Renal cortex interstitium (tissue), 11 donors: Measurements from ENCODE around the gene PCDHGB2. TPM values are rescaled to one million over a fixed set of nuclear protein-coding genes. Genes with fewer than 3 reads are reported as not detected.
"Not testable (repeated sequence)": the region's sequence is repeated elsewhere in the genome, so short reads cannot be mapped to it uniquely, and the experiment has no call there.

Source experiments
- DNase-seq, 11 donors: peaks; one replicate each; pipeline ENCODE4 v3.0.0-alpha.2; 2013; ENCODE audit warnings: low read depth in 9 of 11, low spot score in 4 of 11; ENCODE audit errors: extremely low read depth in 1 of 11
- polyA plus RNA-seq, 3 donors: library from polyadenylated mRNA; unstranded; fragments of 120-200 nt; gene quantifications; one replicate each; pipeline ENCODE4 v1.2.1, GENCODE V29; 2013; ENCODE audit not compliant: insufficient read length in 3 of 3

Gene PCDHGB2
- polyA plus RNA-seq, 3 donors, result 3.5 to 4.3 (median 3.8) TPM

DNA sequence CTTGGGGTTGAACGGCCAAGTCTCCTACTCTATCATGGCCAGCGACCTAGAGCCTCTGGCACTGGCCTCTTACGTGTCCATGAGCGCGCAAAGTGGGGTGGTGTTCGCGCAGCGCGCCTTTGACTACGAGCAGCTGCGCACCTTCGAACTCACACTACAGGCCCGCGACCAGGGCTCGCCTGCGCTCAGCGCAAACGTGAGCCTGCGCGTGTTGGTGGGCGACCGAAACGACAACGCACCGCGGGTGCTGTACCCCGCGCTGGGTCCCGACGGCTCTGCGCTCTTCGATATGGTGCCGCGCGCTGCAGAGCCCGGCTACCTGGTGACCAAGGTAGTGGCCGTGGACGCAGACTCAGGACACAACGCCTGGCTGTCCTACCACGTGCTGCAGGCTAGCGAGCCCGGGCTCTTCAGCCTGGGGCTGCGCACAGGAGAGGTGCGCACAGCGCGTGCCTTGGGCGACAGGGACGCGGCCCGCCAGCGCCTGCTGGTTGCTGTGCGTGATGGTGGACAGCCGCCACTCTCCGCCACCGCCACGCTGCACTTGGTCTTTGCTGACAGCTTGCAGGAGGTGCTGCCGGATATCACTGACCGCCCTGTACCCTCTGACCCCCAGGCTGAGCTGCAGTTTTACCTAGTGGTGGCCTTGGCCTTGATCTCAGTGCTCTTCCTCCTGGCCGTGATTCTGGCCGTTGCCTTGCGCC is 39.9 kb downstream of the PCDHGB2 start:
- DNase-seq, result no peak

DNA sequence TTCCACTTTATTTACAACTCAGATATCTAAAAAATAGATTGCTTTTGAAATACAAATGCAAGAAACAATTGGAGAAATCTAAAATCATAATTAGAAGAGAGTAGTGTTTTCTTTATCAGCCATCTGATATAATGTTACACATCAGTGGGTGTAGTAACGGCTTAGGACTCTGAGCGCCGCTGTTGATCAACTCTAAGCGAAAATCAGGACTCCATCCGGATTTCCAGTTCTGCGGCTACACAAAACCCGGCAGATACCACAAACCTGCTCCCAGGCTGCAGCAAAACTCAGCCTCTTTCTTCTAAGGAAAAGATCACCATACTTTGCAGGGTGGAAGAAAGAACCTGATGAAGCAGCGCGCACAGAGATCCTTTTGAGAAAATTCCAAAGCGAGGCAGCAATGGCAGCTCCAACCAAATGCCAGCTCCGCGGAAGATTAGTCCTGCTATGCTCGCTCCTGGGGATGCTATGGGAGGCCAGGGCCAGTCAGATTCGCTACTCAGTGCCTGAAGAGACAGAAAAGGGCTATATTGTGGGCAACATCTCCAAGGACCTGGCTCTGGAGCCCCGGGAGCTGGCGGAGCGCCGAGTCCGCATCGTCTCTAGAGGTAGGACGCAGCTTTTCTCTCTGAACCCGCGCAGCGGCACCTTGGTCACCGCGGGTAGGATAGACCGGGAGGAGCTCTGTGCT is 42.9 kb downstream of the PCDHGB2 start, which contains the start of gene PCDHGA9:
PCDHGA9 (plus strand) TSS at position 226 of the 691 bp plus-strand sequence; CDS start at position 401, 175 bp downstream.
- no peak for DNase-seq

DNA sequence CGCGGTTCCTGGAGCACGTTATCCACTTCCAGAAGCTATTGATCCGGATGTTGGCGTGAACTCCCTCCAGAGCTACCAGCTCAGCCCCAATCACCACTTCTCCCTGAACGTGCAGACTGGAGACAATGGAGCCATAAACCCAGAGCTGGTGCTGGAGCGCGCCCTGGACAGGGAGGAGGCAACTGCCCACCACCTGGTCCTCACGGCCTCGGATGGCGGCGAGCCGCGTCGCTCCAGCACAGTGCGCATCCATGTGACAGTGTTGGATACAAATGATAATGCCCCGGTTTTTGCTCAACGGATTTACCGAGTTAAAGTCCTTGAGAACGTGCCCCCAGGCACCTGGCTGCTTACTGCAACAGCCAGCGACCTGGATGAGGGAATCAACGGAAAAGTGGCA is 43.6 kb downstream of the PCDHGB2 start:
- DNase-seq, result no peak

DNA sequence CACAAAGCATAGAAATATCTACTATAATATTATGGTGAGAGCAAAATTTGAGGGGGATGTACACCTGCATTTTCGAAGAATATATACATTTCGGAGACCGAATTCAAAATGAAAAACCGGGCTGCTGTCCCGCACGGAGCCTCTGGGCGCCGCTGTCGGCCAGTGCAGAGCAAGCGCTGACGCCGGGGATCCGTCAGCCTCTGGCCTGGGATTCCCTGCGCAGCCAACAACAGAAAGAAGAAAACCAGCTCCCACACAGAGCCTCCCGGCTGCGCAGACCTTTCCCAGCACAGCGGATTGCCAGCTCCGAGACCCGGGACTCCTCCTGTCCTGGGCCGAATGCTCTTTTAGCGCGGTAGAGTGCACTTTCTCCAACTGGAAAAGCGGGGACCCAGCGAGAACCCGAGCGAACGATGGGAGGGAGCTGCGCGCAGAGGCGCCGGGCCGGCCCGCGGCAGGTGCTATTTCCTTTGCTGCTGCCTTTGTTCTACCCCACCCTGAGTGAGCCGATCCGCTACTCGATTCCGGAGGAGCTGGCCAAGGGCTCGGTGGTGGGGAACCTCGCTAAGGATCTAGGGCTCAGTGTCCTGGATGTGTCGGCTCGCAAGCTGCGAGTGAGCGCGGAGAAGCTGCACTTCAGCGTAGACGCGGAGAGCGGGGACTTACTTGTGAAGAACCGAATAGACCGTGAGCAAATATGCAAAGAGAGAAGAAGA is 48.2 kb downstream of the PCDHGB2 start, which contains the start of gene PCDHGB6:
PCDHGB6 (plus strand) TSS at position 232 of the 716 bp plus-strand sequence; CDS start at position 414, 182 bp downstream.
- DNase-seq, result not testable (repeated sequence)

DNA sequence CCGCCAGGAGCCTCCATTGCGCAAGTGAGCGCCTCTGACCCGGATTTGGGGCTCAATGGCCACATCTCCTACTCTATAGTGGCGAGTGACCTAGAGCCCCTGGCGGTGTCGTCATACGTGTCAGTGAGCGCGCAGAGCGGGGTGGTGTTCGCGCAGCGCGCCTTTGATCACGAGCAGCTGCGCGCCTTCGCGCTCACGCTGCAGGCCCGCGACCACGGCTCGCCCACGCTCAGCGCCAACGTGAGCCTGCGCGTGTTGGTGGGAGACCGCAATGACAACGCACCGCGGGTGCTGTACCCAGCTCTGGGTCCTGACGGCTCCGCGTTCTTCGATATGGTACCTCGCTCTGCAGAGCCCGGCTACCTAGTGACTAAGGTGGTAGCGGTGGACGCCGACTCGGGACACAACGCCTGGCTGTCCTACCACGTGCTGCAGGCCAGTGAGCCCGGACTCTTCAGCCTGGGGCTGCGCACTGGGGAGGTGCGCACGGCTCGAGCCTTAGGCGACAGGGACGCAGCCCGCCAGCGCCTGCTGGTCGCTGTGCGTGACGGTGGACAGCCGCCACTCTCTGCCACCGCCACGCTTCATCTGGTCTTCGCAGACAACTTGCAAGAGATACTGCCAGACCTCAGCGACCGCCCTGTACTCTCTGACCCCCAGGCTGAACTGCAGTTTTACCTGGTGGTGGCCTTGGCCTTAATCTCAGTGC is 50.0 kb downstream of the PCDHGB2 start:
- no peak for DNase-seq

DNA sequence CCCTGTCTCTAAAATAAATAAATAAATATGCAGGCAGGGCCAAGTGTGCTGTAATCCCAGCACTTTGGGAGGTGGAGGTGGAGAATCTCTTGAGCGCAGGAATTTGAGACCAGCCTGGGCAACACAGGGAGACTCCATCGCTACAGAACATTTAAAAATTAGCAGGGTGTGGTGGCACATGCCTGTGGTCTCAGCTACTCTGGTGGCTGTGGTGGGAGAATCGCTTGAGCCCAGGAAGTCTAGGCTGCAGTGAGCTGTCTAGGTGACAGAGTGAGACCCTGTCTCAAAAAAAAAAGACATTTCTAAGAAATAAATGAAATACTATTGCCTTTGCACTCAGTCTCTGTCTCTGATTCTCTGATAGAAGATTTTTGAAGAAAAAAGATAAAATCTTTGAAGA is 51.8 kb downstream of the PCDHGB2 start:
- no peak for DNase-seq

Other genes with a start within 250 kb of the PCDHGB2 start
- gene PCDHB4, start 238.2 kb upstream of the PCDHGB2 start, polyA plus RNA-seq, result 1 to 10 TPM; 1.2 to 2.6 (median 1.7) TPM
- 1 to 10 TPM; 6.0 to 9.0 (median 8.5) TPM for gene PCDHB5, start 224.8 kb upstream of the PCDHGB2 start, polyA plus RNA-seq
- gene PCDHB6, start 209.9 kb upstream of the PCDHGB2 start, polyA plus RNA-seq, result 1 to 10 TPM; 2.4 to 3.2 (median 3.0) TPM
- 1 to 10 TPM; 4.0 to 4.4 (median 4.2) TPM for gene PCDHB7, start 187.3 kb upstream of the PCDHGB2 start, polyA plus RNA-seq
- gene PCDHB8, start 182.2 kb upstream of the PCDHGB2 start, polyA plus RNA-seq, result 1 to 10 TPM; 1.8 to 3.7 (median 2.4) TPM
- 1 to 10 TPM; 5.0 to 7.6 (median 5.1) TPM for gene PCDHB16, start 177.6 kb upstream of the PCDHGB2 start, polyA plus RNA-seq
- 1 to 10 TPM; 4.1 to 4.4 (median 4.3) TPM for gene PCDHB9, start 172.8 kb upstream of the PCDHGB2 start, polyA plus RNA-seq
- gene PCDHB10, start 167.6 kb upstream of the PCDHGB2 start, polyA plus RNA-seq, result 1 to 10 TPM; 4.8 to 7.5 (median 6.8) TPM
- 1 to 10 TPM; 4.0 to 6.3 (median 4.7) TPM for gene PCDHB11, start 160.4 kb upstream of the PCDHGB2 start, polyA plus RNA-seq
- 1 to 10 TPM; 4.6 to 5.1 (median 5.0) TPM for gene PCDHB12, start 151.3 kb upstream of the PCDHGB2 start, polyA plus RNA-seq
- gene PCDHB13, start 146.1 kb upstream of the PCDHGB2 start, polyA plus RNA-seq, result 1 to 10 TPM; 6.9 to 7.9 (median 7.2) TPM
- gene PCDHB14, start 136.7 kb upstream of the PCDHGB2 start, polyA plus RNA-seq, result 10 to 100 TPM in 2 of 3 donors, 1 to 10 TPM in 1; 9.5 to 11.6 (median 10.6) TPM
- gene PCDHB15, start 114.6 kb upstream of the PCDHGB2 start, polyA plus RNA-seq, result 10 to 100 TPM; 13.2 to 15.0 (median 14.9) TPM
- gene SLC25A2, start 55.9 kb upstream of the PCDHGB2 start, polyA plus RNA-seq, result under 1 TPM in 2 of 3 donors, not detected in 1; 0.14 to 0.35 TPM
- 100 to 1,000 TPM; 134 to 184 (median 157) TPM for gene TAF7, start 39.2 kb upstream of the PCDHGB2 start, polyA plus RNA-seq
- 1 to 10 TPM in 2 of 3 donors, under 1 TPM in 1; 0.92 to 1.2 (median 1.0) TPM for gene PCDHGA1, start 29.5 kb upstream of the PCDHGB2 start, polyA plus RNA-seq
- 1 to 10 TPM; 6.0 to 7.9 (median 6.1) TPM for gene PCDHGA2, start 21.2 kb upstream of the PCDHGB2 start, polyA plus RNA-seq
- 1 to 10 TPM; 3.1 to 4.2 (median 3.6) TPM for gene PCDHGA3, start 16.2 kb upstream of the PCDHGB2 start, polyA plus RNA-seq
- 1 to 10 TPM; 1.5 to 2.5 (median 2.2) TPM for gene PCDHGB1, start 9.9 kb upstream of the PCDHGB2 start, polyA plus RNA-seq
- 1 to 10 TPM; 2.0 to 3.4 (median 2.2) TPM for gene PCDHGA4, start 5.0 kb upstream of the PCDHGB2 start, polyA plus RNA-seq
- gene PCDHGA5, start 4.2 kb downstream of the PCDHGB2 start, polyA plus RNA-seq, result 1 to 10 TPM; 2.1 to 2.7 (median 2.6) TPM
- gene PCDHGB3, start 10.2 kb downstream of the PCDHGB2 start, polyA plus RNA-seq, result 1 to 10 TPM; 2.1 to 2.5 (median 2.5) TPM
- gene PCDHGA6, start 13.9 kb downstream of the PCDHGB2 start, polyA plus RNA-seq, result 1 to 10 TPM; 6.5 to 8.0 (median 7.2) TPM
- 1 to 10 TPM; 2.0 to 2.7 (median 2.5) TPM for gene PCDHGA7, start 22.7 kb downstream of the PCDHGB2 start, polyA plus RNA-seq
- 1 to 10 TPM; 4.9 to 6.5 (median 6.1) TPM for gene PCDHGB4, start 27.7 kb downstream of the PCDHGB2 start, polyA plus RNA-seq
- 1 to 10 TPM in 1 of 3 donors, under 1 TPM in 2; 0.58 to 1.0 (median 0.61) TPM for gene PCDHGA8, start 32.6 kb downstream of the PCDHGB2 start, polyA plus RNA-seq
- 10 to 100 TPM in 2 of 3 donors, 1 to 10 TPM in 1; 8.6 to 11.5 (median 10.8) TPM for gene PCDHGB5, start 38.0 kb downstream of the PCDHGB2 start, polyA plus RNA-seq
- 1 to 10 TPM; 3.6 to 6.2 (median 5.4) TPM for gene PCDHGA9, start 42.8 kb downstream of the PCDHGB2 start, polyA plus RNA-seq
- gene PCDHGB6, start 48.0 kb downstream of the PCDHGB2 start, polyA plus RNA-seq, result 1 to 10 TPM; 6.7 to 7.6 (median 7.6) TPM
- 1 to 10 TPM; 3.0 to 3.7 (median 3.3) TPM for gene PCDHGA10, start 53.0 kb downstream of the PCDHGB2 start, polyA plus RNA-seq
- 10 to 100 TPM; 15.2 to 16.6 (median 15.7) TPM for gene PCDHGB7, start 57.7 kb downstream of the PCDHGB2 start, polyA plus RNA-seq
- gene PCDHGA11, start 61.1 kb downstream of the PCDHGB2 start, polyA plus RNA-seq, result 1 to 10 TPM; 3.9 to 5.4 (median 5.2) TPM
- gene PCDHGA12, start 70.5 kb downstream of the PCDHGB2 start, polyA plus RNA-seq, result 1 to 10 TPM; 1.5 to 3.0 (median 1.9) TPM
- gene PCDHGC3, start 116.0 kb downstream of the PCDHGB2 start, polyA plus RNA-seq, result 100 to 1,000 TPM in 1 of 3 donors, 10 to 100 TPM in 2; 90.0 to 127 (median 97.3) TPM
- 1 to 10 TPM; 3.4 to 3.9 (median 3.6) TPM for gene PCDHGC4, start 125.0 kb downstream of the PCDHGB2 start, polyA plus RNA-seq
- 1 to 10 TPM in 1 of 3 donors, under 1 TPM in 2; 0.34 to 1.2 (median 0.36) TPM for gene PCDHGC5, start 129.1 kb downstream of the PCDHGB2 start, polyA plus RNA-seq